D721Med (cell line): ENCODE data around the gene IGF1R.

Experiments
- DNase-seq: peaks from one replicate; pipeline ENCODE4 v3.0.0; 2011; ENCODE audit warnings: low spot score; ENCODE audit not compliant: insufficient read length
- FAIRE-seq: peaks from 2 replicates; lab custom pipeline; 2011; peaks lifted over from hg19 to GRCh38; lab: Jason Lieb, UNC
- TF ChIP-seq, protein P1 (sequence below): IDR thresholded peaks from 2 replicates; pipeline ENCODE4 v1.5.1; 2012; ENCODE audit warnings: mild to moderate bottlenecking, control low read depth; ENCODE audit not compliant: insufficient read depth; ENCODE audit errors: missing control alignments

IGF1R gene

DNA sequence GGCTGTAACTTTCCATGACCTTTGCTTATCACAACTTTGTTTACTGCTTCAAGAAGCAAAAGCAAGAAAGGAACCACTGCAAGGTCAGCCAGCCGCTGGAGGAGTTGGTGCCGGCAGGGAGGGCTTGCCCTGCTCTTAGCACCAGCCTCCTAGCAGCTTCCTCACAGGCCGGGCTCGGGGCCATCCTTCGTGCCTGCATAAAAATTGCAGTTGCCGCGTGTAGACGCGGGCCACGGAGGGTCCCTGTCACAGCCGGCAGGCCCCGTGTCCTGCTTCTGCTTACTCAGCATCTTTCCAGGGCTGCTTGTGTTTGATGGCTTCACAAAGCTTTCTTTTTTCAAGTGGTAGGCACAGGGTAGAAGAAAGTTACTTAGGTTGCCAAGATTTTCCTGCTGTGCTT lies 274.8 kb downstream of the IGF1R start:
- TF ChIP-seq, protein P1, sequence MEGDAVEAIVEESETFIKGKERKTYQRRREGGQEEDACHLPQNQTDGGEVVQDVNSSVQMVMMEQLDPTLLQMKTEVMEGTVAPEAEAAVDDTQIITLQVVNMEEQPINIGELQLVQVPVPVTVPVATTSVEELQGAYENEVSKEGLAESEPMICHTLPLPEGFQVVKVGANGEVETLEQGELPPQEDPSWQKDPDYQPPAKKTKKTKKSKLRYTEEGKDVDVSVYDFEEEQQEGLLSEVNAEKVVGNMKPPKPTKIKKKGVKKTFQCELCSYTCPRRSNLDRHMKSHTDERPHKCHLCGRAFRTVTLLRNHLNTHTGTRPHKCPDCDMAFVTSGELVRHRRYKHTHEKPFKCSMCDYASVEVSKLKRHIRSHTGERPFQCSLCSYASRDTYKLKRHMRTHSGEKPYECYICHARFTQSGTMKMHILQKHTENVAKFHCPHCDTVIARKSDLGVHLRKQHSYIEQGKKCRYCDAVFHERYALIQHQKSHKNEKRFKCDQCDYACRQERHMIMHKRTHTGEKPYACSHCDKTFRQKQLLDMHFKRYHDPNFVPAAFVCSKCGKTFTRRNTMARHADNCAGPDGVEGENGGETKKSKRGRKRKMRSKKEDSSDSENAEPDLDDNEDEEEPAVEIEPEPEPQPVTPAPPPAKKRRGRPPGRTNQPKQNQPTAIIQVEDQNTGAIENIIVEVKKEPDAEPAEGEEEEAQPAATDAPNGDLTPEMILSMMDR = no peak
- FAIRE-seq (no peak), DNase-seq (no peak)

DNA sequence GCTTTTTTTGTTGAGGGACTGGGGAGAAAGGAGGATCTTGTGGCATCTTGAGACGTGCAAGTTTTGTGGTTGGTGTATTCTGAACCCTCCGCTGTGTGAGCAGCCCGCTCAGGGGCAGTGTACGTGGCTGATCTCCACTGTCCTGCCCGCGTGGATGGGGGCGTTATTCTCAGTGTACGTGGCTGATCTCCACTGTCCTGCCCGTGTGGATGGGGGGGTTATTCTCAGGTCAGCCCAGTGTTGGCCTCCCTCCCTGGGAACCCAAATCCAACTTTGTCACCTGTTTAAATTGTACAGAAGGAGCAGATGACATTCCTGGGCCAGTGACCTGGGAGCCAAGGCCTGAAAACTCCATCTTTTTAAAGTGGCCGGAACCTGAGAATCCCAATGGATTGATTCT lies 275.2 kb downstream of the IGF1R start:
- FAIRE-seq = no peak

DNA sequence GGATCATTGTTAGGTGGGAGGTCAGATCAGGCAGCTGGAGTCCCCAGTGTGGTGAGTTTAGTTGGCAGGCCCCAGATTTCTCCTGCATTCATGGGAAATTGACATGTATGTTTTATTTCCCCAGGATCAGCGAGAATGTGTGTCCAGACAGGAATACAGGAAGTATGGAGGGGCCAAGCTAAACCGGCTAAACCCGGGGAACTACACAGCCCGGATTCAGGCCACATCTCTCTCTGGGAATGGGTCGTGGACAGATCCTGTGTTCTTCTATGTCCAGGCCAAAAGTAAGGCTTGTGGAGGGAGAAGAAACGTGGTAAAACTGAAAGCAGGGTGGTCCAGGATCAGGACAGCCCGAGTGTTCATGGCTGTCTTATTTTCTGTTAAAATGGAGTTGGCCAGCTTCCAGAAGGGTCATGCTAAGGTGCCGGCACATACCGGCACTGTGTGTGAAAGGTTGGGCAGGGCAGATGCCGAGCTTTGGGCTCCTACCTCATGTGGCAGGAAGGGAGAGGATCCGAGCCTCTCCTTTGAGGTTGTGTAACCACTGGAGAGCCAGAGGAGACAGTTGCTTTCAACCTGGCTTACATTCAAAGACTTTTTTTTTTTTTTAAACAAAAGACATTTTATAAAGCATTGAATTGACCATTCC lies 276.2 kb downstream of the IGF1R start:
- FAIRE-seq (no peak), DNase-seq (no peak)
- TF ChIP-seq, protein P1 = no peak

More for the DNA sequence above, 275.2 kb downstream of the IGF1R start:
- TF ChIP-seq, protein P1 = no peak
- DNase-seq = no peak

DNA sequence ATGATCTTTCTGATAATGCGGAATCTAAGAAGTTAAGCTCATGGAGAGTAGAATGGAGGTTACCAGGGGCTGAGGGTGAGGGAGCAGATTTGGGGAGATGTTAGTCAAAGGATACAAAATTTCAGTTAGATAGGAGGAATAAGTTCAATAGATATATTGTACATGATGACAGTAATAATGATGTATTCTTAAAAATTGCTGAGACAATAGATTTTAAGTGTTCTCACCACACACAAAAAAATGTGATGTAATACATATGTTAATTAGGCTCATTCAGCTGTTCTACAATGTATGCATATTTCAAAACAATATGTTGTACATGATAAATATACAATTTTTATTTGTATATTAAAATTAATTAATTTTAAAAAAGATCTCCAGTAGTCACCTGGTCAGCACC lies 277.9 kb downstream of the IGF1R start:
- no peak for DNase-seq
- TF ChIP-seq, protein P1 = no peak
- no peak for FAIRE-seq

DNA sequence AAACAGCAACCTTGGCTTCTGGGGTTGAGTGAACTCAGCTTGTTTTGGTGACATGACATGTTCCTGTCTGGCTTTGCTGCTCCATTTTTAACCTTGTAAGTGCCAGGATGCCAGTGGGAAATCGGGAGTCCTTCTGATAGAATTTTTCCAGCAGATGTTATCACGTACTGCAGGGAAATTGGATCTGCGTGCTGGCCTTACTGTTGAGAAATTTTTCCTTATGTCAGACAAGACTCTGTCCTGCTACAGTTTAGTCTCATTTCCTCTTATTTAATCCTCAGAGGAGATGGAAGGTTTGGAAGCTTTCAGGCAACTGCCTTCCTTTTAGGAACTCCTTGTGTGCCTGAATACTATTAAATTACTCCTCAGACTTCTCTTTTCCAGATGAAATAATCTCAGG lies 278.7 kb downstream of the IGF1R start:
- DNase-seq (no peak), FAIRE-seq (no peak)
- TF ChIP-seq, protein P1 = no peak

DNA sequence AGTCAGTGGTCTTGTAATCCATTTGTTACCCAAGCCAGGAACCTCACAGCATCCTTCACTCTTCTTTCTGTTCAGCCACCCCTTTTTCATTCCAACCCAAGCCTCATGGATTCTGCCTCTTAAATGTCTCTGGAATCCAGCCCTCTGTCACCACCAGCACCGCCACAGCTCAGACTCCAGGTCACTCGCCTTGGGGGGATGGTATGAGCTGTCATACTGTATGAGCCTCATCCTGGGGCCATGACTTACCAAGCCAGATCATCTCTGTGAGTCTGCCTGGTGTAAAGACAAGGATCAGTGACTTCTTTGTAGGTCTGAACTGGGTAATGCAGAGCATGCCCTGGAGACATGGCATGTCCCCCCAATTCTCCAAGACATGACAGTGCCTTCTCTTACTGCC lies 279.7 kb downstream of the IGF1R start:
- FAIRE-seq (no peak), DNase-seq (no peak)
- TF ChIP-seq, protein P1 = no peak

DNA sequence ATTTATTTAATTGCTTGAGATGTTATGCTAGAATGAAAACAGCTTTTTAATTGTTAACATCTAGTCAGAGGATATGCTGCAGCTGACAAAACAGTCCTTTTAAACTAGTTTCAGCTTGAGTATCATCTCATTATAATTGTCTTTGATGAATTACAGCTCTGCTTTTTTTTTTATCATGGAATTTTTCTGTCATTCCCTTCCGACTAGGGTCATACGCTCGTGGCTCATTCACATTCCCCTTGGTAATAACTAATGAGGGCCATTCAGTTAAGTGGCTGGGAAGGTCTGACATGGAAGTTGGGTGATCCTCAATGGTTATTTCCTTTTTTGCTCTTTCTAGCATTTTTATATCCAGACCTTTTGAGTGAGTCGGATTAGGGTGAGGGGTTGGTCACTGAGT lies 282.2 kb downstream of the IGF1R start:
- FAIRE-seq (no peak), DNase-seq (no peak)
- TF ChIP-seq, protein P1 = no peak
